A172 (cell line): ENCODE results near the gene SEMA3D. TPM values are rescaled to one million over a fixed set of nuclear protein-coding genes. Genes with fewer than 3 reads are reported as not detected.
A peak's percentile ranks its signal among the peaks of the same experiment; 100 is the strongest.

Source experiments
- DNase-seq: peaks from one replicate; pipeline ENCODE4 v3.0.0-alpha.2; 2015; ENCODE audit warnings: low spot score
- total RNA-seq: library from RNA; depleted of rRNA; stranded (reverse); fragments of >200 nt; shearing (Covaris generic); gene quantifications from 2 replicates; pipeline ENCODE4 v1.2.3, GENCODE V29; 2014

Gene SEMA3D
- total RNA-seq, 1 experiment from 2014 or later = 3.4 TPM

DNA sequence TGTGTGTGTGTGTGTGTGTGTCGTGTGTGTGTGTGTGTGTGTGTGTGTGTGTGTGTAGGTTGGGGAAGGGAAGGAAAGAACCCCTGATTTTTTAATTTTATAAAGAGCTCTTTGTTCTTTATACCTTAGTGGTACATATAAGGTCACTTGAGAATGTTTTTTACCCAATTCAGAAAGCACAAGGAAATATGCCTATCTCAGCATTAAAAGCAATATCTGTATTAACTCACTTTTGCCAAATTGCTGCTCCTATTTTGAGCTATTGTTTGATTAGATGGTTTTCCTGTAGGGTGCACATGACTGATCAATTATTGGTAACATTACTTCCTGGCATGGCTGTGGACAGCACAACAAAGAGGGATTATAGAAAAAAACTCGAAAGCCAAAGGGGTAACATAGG lies 60.5 kb downstream of the SEMA3D start:
- no peak for DNase-seq

- DNase-seq = no peak
Observed at GRCh38 chr7:85125651-85126131, 61.2 kb downstream of the SEMA3D start.

- DNase-seq = no peak
Observed at GRCh38 chr7:85125176-85125575, 61.7 kb downstream of the SEMA3D start.

DNA sequence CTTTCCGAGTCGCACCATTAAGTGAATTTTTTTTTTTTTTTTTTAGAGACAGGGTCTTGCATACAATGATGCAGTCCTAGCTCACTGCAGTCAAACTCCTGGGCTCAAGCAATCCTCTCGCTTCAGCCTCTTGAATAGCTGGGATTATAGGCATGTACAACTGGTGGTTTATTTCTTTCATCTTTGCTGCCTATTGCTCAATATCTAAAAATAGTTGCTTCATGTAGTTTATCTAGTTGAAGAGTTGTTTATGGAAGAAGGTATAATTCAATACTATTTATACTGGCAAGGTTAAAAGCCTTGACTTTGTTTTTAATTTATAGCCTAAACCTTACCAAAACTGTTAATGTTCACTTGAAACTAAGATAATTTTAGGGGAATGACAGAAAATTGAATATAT lies 66.9 kb downstream of the SEMA3D start:
- no peak for DNase-seq

DNA sequence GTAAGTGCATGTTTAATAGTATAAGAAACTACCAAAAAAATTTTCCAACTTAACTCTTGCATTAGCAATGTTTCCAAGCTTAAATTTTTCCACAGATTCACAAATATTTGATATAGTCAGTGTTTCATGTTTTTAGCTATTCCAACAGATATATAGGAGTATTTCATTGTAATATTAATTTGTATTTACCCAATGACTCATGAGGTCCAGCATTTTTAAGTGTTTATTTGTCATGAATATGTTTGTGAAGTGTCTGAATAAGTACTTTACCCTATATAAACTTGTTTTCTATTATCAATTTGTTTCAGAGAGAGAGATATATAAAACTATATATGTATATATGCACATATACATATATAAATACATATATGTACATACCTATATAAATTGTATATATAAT lies 71.0 kb downstream of the SEMA3D start:
- no peak for DNase-seq

DNA sequence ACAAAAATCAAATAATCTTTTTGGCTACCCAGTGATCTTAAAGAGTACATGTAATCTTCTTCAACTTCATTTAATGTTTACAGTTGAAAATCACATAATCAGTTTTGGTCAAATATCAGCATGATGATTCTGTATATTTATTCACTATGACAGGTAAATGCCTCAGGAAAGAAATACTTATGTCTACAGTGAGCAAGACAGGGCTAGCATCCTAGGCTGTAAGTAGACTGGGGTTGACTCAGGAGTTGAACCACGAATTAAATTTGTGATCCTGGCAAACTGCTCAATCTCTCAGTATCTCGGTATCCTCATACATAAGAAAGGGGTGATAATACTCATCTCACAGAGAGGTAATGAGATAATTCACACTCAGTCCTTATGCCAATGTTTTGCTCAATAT lies 71.8 kb downstream of the SEMA3D start:
- no peak for DNase-seq

- DNase-seq = peak; percentile 22
Observed at GRCh38 chr7:85114342-85114741, 72.5 kb downstream of the SEMA3D start.

- DNase-seq = no peak
Observed at GRCh38 chr7:85111761-85112160, 75.1 kb downstream of the SEMA3D start.

DNA sequence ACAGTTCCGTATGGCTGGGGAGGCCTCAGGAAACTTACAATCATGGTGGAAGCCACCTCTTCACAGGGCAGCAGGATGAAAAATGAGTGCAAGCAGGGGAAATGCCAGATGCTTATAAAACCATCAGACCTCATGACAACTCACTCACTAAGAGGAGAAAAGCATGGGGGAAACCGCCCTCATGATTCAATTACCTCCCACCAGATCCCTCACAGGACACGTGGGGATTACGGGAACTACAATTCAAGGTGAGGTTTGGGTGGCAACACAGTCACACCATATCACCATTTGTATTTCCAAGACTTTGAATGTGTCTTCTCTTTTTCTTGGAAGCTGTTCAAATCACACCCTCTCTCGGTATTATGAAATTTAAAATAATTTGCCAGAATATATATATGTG lies 80.1 kb downstream of the SEMA3D start:
- no peak for DNase-seq

GRCh38 chr7:85104432-85105205 lies 82.2 kb downstream of the SEMA3D start:
- peak; percentile 22 for DNase-seq

DNA sequence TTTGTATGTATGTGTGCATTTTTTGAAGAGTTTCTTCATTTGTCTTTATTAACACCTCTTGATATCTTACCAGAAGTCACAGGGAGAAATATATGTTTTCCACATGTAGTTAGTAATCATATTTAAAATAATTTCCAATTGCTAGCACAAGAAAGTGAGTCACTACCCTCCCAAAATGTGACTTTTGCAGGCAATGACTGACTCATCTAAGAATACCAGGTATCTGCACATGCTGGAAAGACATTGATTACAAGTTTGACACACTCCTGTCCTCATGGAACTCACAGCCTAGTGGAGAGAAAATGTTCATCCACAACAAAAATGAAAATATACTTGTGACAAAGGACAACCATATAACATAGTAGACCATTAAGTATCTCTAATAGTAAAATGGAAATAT lies 82.9 kb downstream of the SEMA3D start:
- DNase-seq = no peak

DNA sequence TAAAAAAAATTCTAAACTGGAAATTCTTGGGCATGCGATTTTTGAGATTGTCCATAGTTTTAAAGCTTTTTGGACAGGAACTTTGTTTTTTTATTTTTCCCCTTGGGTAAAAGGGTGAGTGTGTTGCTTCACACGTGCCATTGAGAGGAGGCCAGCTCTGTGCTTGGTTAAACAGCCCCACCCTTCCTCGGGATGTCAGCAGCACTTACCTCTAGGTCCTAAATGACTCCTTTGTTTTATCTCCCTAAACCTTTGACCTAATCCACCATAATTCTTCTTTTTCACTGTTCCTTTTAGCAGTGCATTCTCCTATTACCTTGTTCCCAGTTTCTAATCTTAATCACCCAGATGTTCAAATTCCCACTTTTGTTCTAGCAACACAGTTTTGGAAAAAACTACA lies 83.5 kb downstream of the SEMA3D start:
- peak; percentile 40 for DNase-seq

GRCh38 chr7:85102813-85103350 lies 84.0 kb downstream of the SEMA3D start:
- peak; percentile 34 for DNase-seq

- DNase-seq = no peak
Observed at GRCh38 chr7:85101347-85101746, 85.5 kb downstream of the SEMA3D start.

DNA sequence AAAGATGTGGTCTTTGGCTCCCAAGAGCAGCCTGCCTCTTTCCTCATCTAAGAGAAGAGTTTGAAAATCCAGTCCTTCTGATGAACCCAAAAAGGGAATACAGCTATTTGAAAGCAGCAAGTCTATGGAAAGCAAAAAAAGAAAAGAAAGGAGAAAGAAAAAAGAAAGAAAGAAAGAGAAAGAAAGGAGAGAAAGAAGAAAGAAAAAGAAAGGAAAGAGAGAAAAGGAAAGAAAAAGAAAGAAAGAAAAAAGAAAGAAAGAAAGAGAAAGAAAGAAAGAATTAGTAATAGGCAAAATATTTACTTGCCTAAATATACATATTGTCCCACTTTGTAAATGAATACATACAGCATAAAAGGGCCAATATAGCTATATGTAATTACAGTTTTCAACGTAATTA lies 89.0 kb downstream of the SEMA3D start:
- no peak for DNase-seq

GRCh38 chr7:85095806-85096205 lies 91.0 kb downstream of the SEMA3D start:
- DNase-seq = no peak

DNA sequence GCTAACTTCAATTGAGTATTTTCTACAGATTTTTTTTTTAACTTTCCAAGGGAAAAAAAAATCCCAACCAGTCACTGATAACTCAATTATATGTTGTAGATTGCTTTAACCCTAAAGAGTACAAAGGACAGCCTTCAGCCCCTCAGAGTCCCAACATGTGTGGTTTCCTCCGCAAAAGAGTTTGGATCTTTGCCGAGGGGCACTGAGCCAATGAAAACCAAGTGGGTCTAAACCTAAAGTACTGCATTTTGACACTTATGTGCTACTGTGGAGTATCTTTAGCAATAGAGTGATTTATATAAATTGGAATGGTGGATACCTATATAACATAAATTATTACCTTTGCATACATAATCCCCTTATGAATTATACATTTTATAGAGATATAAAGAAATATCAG lies 91.5 kb downstream of the SEMA3D start:
- no peak for DNase-seq

- DNase-seq = no peak
Observed at GRCh38 chr7:85094046-85094725, 92.7 kb downstream of the SEMA3D start.

DNA sequence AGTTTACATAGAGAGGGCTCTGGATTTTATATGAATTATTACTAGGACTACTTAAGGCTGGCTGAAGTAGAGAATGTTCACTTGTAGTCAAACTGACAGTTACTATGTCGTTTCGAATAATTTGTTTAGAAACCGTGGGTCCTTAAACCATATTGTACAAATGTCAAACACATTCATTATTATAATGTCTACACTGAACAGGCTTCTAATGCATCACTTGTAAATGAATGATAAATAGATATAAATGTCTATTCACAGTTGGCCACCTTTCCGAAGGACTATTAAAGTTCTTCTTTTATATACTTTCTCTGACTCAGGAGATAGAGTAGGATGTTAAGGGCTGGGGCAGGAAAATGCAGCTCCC lies 95.3 kb downstream of the SEMA3D start:
- DNase-seq = no peak

DNA sequence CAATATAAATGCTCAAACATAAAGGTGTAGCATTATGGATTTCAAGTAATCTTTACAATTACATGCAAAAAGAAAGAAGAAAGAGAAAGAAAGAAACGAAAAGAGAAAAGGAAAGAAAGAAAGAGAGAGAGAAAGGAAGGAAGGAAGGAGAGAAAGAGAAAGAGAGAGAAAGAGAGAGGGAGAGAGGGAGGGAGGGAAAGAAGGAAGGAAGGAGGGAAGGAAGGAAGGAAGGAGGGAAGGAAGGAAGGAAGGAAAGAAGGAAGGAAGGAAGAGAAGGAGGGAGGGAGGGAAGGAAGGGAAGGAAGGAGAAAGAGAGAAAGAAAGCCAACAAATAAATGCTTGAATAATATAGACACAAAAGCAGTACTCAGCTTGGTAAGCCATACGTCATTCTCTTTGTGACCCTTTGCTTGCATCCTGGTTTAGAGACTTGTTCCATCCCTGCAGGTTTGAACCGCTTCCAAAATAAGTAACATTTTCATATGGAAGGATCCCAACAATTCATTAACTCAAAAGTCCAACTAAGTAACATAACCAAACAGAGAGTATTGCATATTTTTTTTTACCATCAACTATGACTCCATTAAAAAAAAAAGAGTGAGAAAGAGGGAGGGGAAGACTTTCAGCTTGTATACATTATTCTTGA lies 95.8 kb downstream of the SEMA3D start:
- DNase-seq = no peak

GRCh38 chr7:85090143-85090542 lies 96.7 kb downstream of the SEMA3D start:
- no peak for DNase-seq

DNA sequence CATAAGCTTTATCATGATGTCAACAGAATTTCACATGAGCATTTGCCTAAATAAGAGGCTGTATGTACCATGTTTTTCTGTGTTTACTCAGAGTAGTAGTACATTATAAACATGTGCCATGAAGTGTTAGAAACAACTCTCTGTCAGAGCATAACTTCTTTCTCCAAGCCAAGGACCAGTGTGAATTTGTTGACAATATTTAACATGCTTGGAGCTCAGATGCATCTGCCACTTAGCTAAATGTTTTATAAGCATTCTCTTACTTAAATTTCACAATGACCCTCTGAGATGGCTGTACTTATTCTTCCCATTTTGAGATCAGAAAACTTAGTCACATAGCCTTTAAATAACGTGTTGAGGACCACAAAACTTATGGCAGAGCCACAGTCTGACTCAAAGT lies 105.0 kb downstream of the SEMA3D start:
- DNase-seq = no peak

DNA sequence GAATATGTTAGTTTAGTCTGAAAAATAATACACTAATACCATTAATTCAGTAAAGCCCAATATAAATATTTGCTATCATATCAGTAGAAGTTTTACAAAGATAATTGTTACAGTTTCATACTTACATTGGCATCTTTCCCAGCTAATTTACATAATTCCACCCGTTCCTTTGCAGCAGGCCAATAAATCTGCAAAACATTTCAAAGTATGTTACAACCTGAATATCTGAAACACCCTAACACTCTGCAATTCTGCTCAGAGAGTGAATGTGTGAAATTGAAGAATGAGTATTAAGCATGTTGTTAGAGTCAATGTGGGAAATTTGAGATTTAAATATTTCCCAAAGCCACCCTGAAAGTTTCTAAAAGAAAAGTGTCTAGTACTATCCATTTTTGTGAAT lies 105.5 kb downstream of the SEMA3D start:
- DNase-seq = no peak
